ENCODE measurements around the gene CD1C.
"Not testable (repeated sequence)": the region's sequence is repeated elsewhere in the genome, so short reads cannot be mapped to it uniquely, and the experiment has no call there.

Gene CD1C

GRCh38 chr1:158289811-158290210, at the start of gene CD1C:
CD1C (plus strand) TSS chr1:158289923; CDS start chr1:158290065, 142 bp downstream.
- no peak for DNase-seq (ENCODE audit: low spot score)

- no peak for DNase-seq (ENCODE audit: low spot score)
Observed at GRCh38 chr1:158246650-158247049, 43.1 kb upstream of the CD1C start.

DNA sequence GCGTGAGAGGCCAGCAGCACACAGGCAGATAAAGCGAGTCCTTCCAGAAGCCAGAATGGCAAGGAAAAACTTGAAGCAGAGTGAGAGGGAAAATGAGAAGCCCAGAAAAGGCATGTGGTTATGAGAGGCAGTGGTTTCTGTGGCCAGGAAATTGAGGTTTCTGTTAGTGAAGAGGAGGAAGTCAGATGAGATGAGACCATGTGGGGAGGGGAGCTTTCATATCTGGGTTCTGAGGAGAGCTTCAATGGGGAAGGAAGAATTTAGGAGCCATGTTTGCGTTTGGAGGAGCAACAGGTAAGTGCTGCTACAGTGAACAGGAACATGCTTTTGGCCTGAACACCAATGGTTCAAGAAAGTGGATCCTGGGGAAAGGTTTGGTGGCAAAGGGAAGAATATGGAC, 41.6 kb upstream of the CD1C start:
- peak; percentile 78 for DNase-seq (ENCODE audit: low spot score)

DNA sequence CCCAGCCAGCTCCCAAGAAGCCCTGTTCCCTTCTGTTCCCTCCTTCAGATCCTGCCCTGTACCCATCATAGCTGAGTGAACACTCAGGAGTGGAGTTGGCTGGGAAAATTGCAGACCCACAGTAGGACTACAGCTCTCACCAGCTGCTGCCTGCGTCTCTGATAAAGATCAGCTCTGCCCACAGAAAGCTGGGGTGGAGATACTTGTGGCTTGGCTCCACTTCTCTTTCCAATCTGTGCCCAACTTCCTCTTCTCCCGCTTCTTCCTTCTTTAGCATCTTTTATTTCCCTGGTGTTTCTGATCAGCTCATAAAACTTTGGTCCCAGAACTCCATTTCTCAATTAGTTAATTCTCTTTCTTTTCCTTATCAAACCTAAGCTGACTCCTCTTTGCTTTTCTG, 41.0 kb upstream of the CD1C start:
- DNase-seq (ENCODE audit: low spot score), result peak; percentile 51

- no peak for DNase-seq (ENCODE audit: low spot score)
Observed at GRCh38 chr1:158249646-158250045, 40.1 kb upstream of the CD1C start.

- DNase-seq (ENCODE audit: low spot score), result no peak
Observed at GRCh38 chr1:158251163-158251562, 38.6 kb upstream of the CD1C start.

DNA sequence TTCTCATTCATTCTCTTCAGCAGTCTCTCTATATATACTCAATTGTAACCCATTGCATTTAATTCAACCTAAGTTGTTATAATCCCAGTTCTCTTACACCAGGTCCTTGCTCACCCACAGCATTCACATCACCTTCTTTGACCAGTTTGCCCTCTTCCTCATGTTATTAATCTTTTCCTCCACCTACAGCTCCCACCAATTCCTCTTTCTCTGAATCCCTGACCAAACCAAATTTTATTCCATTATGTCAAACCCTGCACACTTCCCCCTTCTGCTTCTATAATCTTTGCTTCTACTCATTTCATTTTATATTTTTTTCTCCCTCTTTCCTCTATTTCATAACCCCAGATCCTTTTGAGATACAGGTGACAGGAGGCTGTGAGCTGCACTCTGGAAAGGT, 34.1 kb upstream of the CD1C start:
- no peak for DNase-seq (ENCODE audit: low spot score)

DNA sequence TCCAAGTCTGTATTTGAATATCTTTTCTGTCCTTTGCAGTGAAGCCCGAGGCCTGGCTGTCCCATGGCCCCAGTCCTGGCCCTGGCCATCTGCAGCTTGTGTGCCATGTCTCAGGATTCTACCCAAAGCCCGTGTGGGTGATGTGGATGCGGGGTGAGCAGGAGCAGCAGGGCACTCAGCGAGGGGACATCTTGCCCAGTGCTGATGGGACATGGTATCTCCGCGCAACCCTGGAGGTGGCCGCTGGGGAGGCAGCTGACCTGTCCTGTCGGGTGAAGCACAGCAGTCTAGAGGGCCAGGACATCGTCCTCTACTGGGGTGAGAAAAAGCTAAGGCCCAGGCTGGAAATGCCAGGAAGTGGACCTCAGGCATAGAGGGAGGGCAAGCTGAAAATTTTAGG, 33.0 kb upstream of the CD1C start:
- DNase-seq (ENCODE audit: low spot score), result not testable (repeated sequence)

DNA sequence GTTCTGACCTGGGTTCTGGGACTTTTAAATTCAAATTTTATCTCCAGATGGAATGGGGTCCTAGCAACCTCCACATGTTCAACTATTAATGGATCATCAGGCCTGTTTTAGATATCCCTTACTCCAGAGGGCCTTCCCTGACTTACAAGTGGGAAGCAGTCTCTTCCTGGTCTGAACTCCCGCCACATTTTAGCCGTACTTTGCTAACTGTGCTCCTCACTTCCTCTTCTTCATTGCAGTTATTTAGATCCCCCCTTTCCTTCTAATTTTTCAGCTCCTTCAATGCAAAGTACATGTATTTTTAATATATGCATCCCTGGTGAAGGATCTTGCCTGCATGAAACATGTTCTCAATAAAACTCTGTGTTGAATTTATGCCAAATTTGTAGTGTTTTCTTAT, 31.8 kb upstream of the CD1C start:
- DNase-seq (ENCODE audit: low spot score), result no peak

GRCh38 chr1:158259117-158259516, 30.6 kb upstream of the CD1C start:
- DNase-seq (ENCODE audit: low spot score), result no peak

GRCh38 chr1:158272681-158273080, 17.0 kb upstream of the CD1C start:
- DNase-seq (ENCODE audit: low spot score), result no peak

DNA sequence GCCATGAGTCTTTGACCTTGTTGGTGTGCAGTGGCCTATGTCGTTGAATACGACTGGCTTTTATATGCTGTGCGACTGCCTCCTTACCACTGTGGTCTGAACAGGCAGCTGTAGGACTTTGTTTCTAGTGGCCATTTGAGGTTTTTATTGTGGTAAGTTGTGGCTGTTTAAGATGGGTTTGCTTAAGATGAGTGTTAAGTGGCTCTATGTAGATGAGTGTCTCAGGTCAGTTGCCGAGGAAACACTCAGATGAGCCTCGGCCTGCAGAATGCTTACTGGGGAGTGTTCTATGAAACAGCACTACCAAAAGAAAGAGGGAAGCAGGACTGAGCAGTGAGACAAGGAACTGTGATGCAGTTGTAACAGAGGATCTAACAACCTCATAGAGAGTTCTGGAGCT, 14.9 kb upstream of the CD1C start:
- no peak for DNase-seq (ENCODE audit: low spot score)

- not testable (repeated sequence) for DNase-seq (ENCODE audit: low spot score)
Observed at GRCh38 chr1:158282421-158282820, 7.3 kb upstream of the CD1C start.

DNA sequence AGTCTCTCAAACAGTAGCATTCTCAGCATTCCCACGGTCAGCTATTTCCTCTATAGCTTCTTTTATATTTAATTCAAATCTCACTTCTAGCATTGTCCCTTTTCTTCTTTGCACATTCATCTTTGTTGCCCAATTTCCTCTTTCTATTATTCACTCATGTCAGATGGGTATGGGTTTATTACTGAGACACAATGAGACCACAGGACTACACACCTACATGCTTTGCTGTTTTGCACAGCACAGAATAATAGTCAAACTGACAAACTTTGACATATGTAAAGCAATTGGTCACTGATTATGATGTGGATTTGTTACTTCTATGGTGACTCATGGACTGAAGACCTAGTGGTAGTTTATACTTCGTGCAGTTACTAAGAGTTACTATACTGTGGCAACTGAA, 5.8 kb upstream of the CD1C start:
- DNase-seq (ENCODE audit: low spot score), result no peak

- peak; percentile 91 for DNase-seq (ENCODE audit: low spot score)
Observed at GRCh38 chr1:158285756-158286241, 3.9 kb upstream of the CD1C start.

DNA sequence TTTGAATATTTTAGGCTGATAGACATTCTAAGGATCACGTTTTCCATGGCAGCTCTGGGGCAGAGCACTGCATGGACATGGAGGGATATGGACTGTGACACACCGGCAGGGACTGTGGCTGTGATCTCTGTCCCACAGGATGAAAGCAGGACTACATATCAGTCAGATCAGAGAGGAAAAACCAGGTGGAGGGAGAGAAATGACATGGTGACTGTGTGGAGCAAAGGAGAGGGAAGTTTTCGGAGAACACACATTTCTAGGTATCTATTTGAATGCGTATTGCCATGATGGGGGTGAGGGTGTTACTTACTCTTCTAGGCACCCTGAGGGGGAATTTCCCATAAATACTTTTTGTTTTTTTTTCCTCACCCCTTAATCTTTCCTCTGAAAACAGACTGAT, 3.2 kb upstream of the CD1C start:
- DNase-seq (ENCODE audit: low spot score), result no peak

GRCh38 chr1:158286941-158287346, 2.8 kb upstream of the CD1C start:
- no peak for DNase-seq (ENCODE audit: low spot score)

DNA sequence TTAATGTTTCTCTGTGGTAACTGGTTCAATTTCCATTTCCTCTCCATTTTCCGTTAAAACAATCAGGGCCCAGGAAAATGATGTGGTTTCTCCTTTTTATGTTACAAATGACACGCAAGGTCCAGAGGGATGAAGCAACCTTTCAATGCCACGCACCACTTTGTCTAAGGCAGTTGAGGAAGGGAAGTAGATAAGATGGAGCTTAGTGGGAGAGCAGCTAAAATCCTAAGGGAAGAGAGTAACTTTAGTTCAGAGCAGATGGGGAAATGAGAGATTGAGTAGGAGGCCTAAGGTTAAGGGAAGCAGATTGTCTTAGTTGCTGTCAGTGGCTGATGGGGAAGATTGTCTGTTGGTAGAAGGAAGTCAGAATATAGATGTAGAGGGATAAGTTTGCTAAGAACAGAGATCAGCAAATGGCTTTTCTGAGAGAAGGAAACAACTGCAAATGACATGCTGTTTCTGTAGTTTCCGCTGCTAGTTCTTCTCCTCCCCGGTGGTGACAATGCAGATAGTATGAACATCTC, 660 bp downstream of the CD1C start:
- peak; percentile 32 for DNase-seq (ENCODE audit: low spot score)

GRCh38 chr1:158295791-158296190, 6.1 kb downstream of the CD1C start:
- no peak for DNase-seq (ENCODE audit: low spot score)

DNA sequence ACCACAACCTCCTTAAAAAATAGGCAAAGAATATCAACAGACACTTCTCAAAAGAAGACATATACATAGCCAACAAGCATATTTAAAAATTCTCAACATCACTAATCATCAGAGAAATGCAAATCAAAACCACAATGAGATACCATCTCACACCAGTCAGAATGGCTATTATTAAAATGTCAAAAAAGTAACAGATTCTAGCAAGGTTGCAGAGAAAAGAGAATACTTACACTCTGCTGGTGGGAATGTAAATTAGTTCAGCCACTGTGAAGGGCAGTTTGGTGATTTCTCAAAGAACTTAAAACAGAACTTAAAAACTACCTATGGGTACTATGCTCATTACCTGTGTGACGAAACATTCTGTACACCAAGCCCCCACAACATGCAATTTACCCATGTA, 20.9 kb downstream of the CD1C start:
- DNase-seq (ENCODE audit: low spot score), result no peak

- DNase-seq (ENCODE audit: low spot score), result no peak
Observed at GRCh38 chr1:158311066-158311465, 21.3 kb downstream of the CD1C start.

DNA sequence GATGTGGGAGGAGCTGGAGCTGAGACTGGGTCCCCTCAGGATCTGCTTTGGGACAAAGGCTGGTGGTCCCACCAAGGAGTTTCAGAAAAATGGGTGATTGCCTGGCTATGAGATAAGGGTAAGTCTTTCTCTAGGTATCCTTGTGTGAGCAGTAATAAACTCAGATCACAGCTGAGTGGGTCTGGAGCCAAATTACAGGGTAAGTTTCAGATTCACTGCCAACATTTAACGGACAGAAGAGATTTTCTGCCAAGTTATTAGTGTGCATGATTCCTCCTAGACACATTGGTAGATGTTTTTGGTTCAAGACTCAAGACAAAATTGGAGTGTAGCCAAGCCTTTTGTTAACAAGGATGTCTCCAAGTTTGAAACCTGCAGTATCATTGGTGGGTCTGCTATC, 34.1 kb downstream of the CD1C start:
- no peak for DNase-seq (ENCODE audit: low spot score)

- no peak for DNase-seq (ENCODE audit: low spot score)
Observed at GRCh38 chr1:158324395-158324794, 34.7 kb downstream of the CD1C start.

- DNase-seq (ENCODE audit: low spot score), result no peak
Observed at GRCh38 chr1:158327481-158327880, 37.8 kb downstream of the CD1C start.

GRCh38 chr1:158328426-158328825, 38.7 kb downstream of the CD1C start:
- DNase-seq (ENCODE audit: low spot score), result no peak
